GM18909 (cell line): ENCODE measurements around the gene N4BP2L2.

Experiments used
- ATAC-seq: cut with Tn5 transposase; IDR thresholded peaks from one replicate; pipeline ENCODE4 v1.9.1; 2021; ENCODE audit warnings: mild to moderate bottlenecking; ENCODE audit not compliant: unreplicated experiment, poor library complexity

N4BP2L2 gene

DNA sequence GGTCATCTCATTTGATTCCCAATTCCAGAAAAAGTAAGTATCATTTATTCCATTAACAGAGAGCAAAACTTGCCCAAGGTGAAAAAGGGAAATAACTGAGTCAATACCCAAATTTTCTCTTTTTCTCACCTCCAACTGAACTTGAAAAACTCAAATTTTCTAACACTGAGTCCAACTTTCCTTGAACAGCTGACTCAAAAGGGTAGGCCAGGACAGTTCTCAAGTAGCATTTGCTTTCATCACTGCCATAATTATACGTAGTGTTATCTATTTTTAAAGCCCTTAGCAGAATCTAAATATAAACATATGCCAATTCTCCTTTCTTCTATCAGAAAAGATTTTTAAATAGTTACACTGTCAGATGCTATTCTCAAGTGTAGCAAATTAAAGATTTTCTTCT is 3.5 kb downstream of the N4BP2L2 start:
- no peak for ATAC-seq

DNA sequence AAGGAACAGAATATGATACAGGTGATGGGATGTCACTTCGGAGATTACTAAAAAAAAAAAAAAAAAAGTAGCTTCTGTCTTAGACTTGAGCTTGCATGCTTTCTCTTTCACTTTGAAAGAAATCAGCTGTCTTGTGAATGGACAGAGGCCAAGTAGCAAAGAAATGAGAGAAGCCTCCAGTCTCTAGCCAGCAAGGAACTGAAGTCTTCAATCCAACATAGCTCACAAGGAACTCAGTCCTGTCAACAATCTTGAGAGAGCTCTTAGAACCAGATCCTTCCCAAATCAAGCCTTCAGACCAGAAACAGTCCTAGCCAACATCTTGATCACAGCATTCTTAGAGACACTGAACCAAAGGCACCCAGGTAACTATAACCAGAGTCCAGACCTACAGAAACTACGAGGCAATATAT is 7.7 kb downstream of the N4BP2L2 start:
- ATAC-seq, result peak; percentile 80

DNA sequence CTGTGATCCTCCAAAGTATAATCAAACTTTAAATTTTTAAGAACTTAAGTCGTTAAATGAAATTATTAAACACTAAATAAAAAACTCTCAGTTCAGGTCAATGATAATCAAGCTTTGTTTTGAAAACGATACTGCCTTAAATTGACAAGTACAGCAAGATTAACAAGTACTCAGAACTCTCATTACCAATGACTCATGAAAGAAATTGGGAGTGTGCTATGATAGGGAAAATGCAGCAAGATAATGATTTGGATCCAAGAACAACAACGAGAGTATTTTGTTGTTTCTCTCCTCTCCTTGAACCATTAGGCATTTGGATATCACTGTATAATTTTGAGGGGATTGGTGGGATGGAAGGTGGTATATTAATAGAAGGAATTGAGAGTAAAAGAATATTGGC is 10.2 kb downstream of the N4BP2L2 start:
- ATAC-seq, result no peak

DNA sequence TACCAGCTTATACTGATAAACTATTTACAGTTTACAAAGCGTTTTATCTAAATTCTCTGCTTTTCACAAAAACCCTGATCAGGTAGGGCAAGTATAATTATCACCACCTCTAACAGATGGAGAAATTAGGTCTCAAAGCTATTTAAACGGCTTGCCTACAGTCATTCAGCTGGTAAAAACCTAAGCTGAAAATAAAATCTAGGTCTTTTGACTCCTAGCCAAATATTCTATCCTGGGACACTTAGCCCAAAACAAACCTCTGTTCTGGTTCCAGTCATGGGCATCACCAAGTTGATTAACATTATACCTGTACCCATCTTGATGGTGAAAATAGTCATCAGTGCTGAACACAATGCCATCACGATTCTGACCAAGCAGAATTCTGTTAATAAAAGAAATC is 11.4 kb downstream of the N4BP2L2 start:
- no peak for ATAC-seq

DNA sequence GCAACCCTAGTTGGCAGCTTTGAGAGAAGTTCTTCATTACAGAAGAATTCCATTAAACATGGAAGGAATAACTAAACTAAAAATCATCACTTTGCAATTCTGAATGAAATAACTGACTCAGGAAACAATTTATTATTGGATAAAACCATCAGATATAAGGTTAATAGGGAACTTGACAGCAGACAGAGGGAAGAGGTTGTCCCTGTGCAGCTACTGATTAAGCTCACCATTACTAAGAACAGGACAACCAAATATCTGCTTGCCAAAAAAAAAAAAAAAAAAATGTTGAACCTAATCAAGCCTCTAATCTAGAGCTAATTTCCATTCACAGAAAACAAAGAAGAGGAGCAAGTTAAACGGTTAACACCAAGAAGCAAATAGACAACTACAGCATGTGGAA is 12.8 kb downstream of the N4BP2L2 start:
- ATAC-seq, result no peak

DNA sequence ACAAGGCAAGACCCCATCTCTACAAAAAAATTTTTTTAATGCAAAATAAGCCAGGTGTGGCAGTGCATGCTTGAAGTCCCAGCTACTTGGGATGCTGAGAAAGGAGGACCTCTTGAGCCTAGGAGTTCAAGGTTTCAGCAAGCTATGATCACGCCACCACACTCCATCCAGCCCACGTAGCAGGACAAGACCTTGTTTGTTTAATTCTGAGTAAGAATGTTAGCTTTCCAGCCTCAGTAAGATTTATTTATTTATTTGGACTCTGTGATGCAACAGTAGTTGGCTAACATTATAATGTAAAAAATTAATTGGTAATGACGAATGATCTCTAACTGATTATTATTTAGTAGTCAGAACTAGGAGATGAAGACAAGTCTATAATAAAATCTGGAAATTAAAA is 23.3 kb downstream of the N4BP2L2 start:
- ATAC-seq, result no peak

DNA sequence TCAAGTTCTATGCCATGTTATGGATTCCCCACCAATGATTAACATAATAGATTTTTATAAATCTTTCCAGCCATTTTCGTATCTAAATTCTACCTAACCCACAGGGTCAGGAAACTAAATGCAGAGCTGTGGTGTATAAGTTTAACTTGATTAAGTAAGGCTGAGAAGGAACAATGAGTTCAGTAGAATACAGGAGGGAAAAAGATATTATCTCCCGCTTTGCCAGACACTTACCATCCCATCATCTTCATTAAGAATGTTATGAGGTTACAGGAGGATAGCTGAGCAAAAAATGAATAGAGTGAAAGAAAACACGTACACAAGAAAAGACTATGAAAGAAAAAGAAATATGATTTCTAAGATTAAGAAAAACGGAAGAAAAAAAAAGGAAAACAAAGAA is 27.1 kb downstream of the N4BP2L2 start:
- ATAC-seq, result no peak

DNA sequence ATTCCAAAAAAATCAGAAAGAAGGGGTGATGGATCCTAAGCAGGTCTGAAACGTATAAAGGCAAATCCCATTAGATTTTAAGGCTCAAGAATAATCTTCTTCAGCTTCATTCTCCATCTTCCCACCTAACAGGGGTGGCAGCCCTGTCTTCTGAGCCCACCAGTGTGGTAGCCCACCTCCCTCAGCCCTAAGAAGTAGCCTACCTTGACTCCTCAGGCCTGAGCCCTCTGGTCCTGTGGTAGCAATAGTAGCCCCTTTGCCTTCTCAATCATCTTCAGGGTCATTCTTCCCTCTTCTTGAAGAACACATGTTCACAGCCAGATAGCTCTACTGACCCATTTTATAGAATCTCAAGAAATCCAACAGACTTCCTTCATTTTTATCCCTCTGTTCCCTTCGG is 33.7 kb downstream of the N4BP2L2 start:
- no peak for ATAC-seq

DNA sequence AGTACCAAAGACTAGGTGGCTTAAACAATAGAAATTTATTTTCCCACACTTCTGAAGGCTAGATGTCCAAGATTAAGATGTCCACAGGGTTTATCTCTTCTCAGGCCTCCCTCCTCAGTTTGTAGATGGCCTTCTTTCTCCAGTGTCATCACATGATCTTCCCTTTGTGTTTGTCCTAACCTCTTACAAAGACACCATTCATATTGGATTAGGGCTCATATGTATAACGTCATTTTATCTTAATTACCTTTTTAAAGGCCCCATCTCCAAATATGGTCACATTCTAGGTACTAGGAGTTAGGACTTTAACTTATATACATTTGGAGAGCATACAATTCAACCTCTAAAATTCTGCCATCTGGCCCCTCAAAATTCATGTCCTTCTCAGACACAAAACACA is 34.3 kb downstream of the N4BP2L2 start:
- ATAC-seq, result no peak

DNA sequence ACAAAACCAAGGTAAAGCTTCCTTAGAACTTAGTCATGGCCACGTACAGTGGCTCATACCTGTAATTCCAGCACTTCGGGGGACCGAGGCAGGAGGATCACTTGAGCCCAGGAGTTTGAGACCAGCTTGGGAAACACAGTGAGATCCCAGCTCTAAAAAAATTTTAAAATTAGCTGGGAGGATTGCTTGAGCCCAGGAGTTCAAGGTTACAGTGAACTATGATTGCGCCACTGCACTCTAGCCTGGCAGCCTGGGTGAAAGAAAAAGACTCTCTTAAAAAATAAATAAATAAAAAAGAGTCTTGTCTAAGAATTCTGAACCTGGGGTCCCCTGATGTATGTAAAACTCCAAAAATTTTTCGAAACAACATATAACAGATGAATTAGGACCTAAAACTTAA is 34.9 kb downstream of the N4BP2L2 start:
- no peak for ATAC-seq

DNA sequence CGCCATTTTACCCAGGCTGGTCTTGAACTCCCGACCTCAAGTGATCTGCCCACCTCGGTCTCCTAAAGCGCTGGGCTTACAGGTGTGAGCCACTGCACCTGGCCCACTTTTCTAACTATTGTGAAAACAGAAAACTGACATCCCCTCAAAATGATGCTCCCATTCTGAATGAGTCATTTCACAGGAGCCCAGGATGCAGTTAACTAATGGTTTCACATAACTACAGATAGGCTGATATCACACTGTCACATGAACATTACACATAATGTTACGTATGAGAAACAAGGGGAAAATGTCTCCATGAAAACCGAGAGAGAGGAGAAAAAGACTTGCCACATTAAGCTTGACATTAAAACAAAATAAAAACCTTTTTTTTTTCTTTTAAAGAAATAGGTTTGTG is 37.5 kb downstream of the N4BP2L2 start:
- ATAC-seq, result no peak

DNA sequence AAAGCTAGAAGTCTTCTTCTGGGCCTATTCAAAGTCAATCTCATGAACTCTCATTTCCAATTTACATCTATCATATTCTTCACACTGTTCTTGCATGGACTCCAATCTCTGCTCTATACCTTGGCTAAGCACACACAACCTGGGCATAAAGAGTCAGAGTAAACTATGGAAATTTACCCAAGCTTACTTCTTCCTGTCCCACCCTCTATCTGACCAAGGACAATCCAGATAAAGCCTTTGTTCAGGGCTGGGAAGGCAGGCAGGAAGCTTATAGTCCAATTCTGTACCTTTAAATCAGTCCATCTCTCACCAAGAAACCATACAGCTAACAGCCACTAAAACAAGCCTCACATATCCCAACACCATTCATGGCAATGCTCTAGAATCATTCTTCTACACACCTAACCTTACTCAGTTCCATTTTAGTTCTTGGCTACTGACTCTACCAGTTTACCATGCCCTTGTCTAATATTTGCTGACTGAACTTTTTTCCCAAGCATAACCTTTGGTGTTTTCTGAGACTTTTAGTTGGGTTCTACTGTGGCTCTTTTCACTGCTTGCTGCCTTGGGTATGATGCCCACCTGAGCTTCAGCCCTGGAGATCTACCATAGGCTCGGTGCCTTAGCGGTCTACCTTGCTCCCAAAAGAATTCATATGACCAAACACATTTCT is 38.9 kb downstream of the N4BP2L2 start:
- no peak for ATAC-seq

DNA sequence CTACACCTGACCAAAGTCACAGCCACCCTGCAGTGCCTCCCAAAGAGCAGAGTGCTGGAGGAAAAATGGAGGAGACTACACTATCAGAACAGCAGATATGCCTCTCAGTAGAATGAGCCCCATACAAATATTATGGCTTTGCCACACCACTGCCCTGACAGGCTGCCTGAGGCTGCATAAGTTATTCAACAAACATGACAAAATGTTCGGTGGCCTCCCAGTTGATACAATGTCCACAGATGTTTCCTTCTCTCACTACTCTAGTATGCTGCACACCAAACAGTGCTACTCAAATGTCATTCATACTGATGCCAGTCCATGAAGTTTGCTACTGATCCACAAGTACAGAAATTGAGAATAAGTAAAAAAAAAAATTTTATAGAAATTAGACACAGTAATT is 41.0 kb downstream of the N4BP2L2 start:
- ATAC-seq, result no peak

DNA sequence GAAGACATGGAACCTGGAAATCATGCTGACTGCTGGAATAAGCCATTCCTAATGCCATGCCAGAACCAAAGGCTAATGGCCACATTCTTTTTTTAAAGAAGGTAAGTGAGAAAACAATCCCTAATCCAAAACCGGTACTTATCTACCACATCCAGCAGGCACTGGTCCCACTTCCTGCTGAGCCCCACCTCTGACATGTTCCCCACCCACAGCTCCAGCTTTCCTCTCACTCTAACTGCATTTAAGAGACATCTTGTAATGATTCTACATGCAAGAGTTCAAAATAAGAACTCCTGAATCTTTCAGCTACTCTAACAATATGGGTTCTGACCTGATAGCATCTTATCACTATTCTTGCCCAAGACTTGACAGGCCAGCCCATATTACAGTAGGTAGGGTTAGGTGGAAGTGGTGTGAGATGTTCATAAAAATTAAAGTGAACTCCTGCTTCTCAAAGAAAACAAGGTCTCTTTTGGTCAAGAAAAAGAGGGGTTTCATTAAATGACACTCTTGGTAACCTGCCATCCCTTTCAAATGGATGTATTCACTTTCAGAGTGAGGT is 41.9 kb downstream of the N4BP2L2 start:
- ATAC-seq, result no peak

DNA sequence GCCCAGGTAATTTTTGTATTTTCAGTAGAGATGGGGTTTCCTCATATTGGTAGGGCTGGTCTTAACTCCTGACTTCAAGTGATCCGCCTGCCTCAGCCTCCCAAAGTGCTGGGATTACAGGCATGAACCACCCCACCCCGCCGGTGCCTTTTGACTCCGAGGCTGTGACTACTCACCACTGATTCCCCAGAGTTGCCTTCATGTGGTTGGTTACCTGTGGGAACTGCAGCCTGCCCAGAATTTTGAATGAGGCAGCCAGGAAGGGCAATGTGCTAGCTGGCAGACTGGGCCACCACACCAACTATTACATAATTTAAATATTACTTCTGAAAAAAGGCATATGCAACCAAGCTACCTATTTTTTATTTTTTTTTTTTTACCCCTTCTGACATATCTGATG is 42.8 kb downstream of the N4BP2L2 start:
- no peak for ATAC-seq

DNA sequence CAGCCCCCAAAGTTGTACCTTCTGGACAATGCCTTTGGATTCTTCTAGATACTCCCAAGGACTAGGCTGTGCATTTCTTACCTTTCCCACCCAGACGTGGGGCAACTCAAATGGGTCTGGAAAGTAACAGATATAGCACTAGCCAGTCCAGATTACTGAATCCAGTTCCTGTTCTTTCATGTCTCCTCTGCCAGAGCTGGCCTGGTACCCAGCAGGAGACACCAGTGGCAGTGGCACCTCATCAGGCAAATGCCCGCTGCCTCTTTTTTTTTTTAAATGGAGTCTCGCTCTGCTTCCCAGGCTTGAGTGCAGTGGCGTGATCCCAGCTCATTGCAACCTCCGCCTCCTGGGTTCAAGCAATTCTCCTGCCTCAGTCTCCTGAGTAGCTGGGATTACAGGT is 43.2 kb downstream of the N4BP2L2 start:
- no peak for ATAC-seq

DNA sequence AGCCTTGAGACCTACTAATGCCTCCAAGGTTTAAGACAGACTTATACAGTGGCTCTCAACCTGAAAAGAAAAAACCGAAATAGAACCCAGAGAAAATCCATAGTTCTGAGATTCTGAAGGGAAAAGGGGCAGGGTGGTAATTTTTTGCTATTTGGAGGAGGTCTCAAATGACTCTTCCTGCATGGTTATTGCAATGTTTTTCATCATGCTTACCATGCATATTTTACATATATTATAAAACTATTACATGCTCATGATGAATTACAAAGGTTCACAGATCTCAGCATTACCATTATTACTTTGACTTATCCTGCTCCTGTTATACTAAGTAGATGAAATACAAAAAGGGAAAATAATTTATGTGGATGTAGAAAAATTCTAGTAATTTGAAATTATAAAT is 47.6 kb downstream of the N4BP2L2 start:
- ATAC-seq, result no peak

DNA sequence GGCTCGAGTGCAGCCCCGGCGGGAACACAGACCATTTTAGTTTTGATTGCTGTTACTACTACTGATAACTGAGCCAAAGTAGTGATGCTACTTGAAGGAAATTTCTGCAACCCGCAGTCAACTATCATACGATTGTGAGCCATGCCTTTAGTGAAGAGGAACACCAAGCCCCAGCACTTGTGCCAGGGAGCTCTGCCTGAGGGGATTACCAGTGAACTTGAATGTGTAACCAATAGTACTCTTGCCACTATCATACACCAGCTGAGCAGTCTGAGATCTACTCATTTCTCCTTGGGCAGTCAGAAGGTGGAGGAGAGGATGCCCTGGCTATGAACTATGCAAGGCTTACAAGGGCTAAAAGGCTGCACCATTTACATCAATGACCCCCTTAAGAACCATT is 61.7 kb downstream of the N4BP2L2 start:
- no peak for ATAC-seq

DNA sequence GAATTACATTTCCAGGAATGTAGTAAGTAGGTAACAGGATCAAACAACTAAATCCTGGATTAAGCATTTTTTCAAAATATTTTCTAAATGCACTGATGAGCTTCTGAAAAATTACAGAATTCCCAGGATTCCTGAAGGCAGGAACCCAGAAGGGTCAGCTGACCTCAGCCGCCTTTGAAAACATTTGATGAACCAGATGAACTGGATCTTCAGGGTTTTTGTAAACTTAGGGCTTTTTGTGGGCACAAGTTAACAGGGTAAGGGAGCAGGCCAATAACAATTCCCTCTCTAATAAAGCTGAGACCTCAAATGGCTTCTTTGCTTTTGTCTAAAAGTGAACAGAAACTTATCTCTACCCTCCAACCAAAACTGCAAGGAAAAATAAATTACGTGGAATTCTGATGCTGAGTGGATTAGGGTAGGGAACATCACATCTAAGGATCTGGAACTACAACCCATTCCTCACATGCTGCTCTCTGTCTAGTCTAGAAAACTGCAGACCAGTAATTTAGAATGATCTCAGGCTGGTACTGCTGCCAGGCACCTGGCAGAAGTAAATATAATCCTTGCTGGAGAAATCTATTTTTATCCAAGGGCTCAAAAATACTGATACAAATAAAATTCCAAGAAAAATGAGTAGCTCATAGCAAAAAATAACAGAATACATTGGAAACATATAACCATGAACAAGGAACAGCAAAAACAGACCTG is 62.4 kb downstream of the N4BP2L2 start:
- ATAC-seq, result no peak

DNA sequence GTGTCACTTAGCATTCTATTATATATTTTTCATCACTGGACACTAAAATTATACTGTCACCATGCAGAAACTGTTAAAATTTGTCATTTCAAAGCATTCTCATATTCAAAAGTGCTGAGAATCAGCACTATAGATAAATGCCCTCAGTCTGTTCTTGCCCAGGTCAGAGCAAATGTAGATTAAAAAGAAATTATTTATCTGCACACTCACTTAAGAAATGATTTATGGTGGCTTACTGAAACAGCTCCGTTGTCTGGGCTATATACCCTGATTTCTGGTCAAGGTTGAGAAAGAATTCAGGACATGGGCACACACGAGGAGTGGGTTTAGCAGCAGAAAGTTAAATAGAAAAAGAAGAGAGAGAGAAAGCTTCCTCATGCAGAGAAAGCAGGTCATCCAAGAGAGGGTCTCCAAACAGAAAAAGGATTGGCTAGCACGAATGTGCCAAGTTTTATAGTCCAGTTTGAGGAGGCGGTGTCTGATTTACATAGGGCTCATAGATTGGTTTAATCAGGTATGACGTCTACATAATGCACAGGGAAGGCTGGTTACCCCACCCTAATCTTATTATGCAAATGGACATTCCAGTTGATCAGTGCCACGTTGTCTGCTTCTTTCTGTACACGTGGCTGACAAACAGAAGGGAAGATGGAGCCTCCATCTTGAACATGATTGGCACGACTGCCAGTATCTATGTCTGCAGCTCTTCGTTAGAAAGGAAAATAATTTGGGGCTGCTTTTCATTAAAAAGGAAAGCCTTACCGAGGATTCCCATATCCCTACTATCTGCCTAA is 63.4 kb downstream of the N4BP2L2 start:
- no peak for ATAC-seq

DNA sequence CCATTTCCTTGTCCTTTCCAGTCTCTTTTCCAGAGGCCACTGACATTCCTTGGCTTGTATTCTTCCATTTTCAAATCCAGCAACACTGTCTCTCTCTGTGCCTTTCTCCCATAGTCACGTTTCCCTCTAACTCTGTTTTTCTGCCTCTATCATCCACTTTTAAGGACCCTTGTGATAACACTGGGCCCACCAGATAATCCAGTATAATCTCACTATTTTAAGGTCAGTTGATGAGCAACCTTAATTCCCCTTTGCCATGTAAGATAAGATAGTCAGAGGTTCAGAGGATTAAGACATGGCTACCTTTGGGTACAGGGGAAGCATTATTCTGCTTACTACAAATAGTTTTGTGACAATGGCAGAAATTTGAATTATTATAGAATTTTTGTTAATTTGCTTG is 64.9 kb downstream of the N4BP2L2 start:
- no peak for ATAC-seq
